NCI-H2227 treated with DMSO at 0.1 percent for 48 hours (cell line): Measurements from ENCODE around the gene LRRN2.
"Not testable (repeated sequence)": the region's sequence is repeated elsewhere in the genome, so short reads cannot be mapped to it uniquely, and the experiment has no call there.

ENCODE experiments used
- DNase-seq: peaks from one replicate; lab custom pipeline; 2025; lab: John Stamatoyannopoulos, UW

The LRRN2 gene

DNA sequence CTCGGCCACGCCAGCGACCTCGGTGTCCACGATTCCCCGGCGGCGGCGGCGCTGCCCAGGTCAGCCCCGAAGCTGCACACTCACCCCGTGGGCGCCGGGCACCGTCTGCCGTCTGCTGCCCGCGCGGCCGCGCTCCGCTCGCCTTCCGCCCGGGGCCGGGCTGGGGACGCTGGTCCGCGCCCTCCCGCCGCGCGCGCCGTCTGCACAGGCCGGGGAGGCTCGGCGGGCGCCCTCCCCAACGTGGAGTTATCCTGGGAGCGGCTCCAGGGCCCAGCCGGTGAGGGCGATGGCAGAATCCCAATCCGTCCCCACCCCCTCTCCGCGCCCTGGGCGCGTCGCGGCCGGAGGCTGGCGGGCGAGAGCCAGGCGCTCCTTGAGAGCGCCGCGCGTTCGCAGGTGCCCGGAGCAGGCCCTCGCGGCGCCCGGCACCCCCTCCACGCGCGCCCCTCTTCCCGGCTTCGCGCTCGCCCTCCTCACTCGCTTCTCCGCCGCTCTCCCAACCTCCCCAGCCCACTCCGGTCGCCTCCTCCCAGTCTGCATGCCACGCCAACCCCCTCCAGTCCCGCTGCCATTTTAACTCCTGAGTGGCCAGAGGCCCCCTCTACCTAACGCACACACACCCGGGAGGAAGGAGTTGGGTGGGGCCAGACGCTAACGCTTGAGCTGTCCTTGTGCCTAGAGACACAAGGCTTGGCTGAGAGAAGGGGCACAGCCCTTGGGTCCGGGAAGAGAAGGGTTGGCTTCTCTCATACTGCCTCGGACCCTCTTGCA, at the start of gene LRRN2:
TSS of gene LRRN2 (minus strand) at position 503 of the 771 bp plus-strand sequence. CDS start 65,746 bp downstream, outside the sequence.
- DNase-seq = peak; percentile 13

DNA sequence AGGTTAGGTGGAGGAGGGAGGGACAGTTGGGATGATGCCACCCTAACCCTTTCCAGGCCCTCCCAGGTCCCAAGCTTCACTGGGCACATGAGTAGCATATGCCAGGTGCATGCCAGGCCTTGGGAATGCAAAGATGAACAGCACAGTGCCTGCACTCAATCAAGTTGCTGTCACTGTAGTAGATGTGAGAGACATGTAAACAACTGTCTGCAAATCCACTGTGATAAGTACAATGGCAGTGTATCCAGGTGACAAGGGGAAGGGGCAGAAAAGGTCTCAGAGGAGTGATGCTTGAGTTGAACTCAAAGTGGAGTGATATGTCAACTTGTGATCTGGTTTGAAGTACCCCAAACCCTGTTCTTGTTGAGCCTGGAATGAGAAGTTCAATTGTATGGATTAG, 49.5 kb upstream of the LRRN2 start:
- DNase-seq = no peak

DNA sequence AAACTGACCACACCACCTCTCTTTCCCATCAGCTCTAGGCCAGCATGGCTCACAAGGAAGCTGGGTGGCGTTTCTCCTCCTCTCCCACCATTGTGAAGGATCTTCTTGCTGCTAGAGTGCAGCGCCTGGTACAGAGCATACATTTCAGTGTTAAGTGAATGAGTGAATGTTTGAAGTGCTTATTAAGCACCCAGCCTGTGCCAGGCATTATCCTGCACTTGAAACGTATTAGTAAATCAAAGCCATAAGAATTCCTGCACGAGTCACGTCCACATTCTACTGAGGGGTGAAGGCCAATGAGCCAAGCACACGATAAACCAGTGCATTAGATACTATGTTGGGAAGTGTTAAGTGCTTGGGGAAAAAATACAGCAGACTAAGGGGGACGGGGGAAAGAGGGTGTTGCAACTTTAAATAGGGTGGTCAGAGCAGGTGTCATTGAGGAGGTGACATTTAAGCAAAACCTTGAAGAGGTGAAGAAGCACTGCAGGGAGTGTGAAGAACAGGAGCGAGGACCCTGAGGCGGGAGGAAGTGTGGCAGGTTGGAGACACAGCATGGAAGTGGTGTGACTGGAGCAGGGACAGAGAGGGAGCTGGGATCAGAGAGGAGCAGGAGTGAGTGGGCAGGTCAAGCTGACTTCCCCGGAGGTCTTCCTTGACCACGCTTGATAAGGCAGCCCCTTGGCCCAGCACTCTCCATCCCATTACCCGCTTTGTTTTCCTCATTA, 48.5 kb upstream of the LRRN2 start:
- no peak for DNase-seq

DNA sequence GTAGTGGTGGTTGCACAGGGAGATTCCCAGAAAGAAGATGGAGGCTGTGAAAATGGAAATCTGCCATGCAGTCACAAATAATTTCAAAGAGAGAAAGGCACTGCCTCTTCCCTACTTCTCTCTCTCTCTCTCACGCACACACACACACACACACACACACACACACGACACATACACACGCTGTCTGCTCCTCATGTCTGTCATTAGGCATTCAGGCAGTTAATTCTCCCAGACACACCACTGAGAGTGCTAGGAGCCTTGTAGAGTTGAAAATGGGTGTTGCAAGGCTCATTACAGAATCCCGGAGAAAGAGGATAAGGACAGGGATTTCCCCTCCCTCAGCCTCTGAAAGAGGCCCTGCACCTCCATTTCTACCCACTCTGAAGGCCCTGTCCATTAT, 47.8 kb upstream of the LRRN2 start:
- DNase-seq = no peak

DNA sequence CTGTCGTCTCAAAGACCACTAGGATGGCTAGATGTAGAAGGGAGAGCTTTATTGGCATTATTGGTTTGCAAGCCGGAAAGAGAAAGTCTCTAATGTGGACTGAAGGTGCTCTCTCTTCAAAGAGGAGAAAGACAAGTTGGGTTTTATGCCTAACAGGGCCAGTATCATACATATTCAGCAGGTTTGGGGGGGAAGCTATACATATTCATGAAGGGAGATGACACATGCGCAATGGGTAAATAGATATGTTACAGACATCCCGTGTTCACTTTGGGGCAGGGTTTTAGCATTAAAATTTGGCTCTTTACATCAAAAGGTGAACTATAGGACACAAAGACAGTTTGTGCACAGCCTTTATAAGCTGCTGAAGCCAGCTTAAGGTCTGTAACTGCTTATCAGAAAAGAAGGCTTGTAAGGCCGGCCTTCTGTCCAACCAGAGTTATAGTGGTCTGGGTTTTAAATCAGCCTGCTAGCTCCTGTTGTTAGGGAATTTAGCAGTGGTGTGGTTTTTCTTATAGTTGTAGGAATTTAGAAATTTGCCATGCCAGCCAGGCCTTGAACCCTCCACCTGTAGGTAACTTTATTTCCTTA, 46.5 kb upstream of the LRRN2 start:
- DNase-seq = no peak

DNA sequence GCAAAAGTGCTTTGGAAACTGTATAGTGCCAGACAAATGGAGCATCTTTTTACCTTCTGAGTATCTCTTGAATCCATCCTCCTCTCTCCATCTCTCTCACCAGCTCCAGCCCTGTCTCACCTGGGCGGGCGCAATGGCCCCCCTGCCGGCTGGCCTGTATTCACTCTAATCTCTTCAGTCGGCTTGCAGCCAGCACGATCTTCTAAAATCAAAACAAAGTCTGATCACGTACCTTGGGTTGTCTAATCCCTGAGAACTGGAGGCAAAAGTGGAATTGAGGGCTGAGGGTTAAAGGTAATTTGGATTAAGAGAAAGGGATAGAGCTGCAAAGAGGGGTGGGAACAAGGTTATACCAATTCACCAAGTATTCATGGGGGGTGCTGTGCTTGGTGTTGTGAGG, 46.0 kb upstream of the LRRN2 start:
- no peak for DNase-seq

DNA sequence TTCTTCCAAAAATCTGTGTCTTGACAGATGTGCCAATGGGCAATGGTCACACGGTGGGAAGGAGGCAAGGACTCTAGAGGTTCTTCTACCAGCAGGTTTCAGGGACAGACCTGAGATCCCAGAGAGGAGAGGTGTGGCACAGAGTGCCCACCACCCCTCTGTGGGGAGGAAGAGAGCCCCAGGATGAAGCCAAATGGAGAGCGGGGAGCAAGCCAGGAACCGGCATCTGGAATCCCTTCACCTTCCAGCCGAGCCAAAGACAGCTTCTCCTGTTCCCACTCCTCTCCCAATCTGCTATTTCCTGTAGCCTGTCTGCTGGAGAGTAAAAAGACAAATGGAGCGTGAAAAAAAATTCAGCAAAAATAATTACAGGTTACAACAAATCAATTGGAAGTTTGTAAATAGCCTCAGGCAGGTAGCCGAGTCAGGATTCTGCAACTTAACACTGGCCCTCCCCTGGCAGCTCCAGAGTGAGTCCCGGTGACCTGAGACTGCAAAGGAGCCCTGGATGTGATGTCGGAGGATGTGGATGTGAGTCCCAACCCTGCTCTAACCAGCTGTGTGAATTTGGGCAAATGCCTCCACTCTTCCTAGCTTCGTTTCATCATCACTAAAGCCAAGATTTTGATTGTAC, 45.4 kb upstream of the LRRN2 start:
- DNase-seq = peak; percentile 25

DNA sequence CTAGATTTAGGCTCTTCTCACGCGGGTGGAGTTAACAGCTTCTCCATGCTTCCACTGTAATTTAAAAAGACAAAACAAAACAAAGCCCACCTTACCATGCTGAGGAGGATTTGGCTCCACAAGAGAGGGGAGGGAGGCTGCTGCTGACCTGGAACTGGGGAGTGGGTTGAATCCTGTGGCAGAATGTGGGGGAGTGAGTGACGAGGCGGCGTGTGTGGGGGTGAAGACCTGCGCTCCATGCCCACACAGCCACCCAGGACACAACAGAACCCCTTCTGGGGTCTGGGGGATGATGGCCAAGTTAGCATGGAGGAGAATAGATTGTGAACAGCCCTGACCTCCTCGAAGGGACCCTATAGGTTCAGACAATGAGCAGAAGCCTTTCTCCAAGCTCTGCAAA, 44.0 kb upstream of the LRRN2 start:
- DNase-seq = no peak

DNA sequence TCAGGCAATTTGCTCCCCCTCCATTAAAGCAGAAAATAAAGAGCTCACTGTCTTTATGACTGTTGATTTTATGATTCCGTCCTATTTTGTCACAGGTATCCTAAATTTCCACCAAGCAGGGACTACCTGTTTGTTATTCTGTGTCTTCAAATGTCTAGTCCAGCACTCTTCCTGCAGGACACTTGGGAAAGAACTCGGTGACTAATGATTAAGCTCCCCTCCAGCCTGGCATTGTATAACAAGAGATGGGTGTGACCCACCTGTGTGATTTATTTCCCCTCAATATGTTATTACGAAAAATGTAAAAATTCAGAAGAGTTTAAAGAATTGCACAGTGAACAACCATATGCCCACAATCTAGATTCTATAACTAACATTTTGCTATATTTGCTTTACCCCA, 42.9 kb upstream of the LRRN2 start:
- DNase-seq = no peak

DNA sequence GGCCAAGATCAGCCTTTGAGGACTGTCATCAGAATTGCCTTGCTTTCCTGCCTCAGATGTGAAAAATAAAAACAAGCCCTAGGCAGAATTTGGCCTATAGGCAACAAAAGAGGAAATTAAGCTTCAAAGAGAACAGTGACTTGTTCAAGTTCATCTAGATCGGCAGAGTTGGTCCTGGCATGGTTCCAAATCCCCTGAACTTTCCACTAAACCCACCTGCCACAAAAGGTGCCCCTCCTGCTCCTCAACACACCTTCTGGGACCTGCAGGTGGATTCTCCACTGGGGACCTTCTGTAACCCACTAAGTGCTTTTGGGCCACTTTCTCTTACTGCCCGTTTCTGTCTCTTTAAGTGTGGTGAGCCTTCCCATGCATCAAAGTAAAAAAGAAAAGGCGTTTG, 42.5 kb upstream of the LRRN2 start:
- DNase-seq = no peak

DNA sequence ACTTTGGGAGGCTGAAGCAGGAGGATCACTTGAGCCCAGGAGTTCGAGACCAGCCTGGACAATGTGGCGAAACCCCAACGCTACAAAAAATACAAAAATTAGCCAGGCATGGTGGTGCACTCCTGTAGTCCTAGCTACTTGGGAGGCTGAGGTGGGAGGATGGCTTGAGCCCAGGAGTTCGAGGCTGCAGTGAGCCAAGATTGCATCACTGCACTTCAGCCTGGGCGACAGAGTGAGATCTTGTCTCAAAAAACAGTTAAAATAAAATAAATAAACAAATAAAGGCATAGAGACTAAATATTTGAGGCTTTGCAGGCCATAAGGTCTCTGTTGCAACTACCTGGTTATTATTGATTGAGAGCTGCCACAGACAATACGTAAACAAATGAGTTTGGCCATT, 41.9 kb upstream of the LRRN2 start:
- not testable (repeated sequence) for DNase-seq

DNA sequence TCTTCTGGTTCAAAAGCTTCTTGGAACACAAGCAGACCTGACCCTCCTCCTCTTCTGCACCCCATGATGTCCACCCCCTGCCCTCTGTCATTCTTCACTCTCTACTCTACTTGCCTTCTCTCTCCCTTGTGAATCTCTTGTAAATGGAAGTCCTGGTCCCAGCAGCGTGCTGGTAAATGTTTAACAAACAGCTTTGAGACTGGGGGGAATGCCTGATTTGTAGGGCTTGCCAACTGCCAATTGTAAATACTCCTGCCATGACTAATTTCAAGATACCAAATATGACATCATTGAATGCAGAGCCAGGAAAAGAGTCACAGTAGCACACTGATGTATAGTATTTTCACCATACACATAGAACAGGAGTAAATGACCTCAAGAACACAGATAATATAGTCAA, 40.9 kb upstream of the LRRN2 start:
- no peak for DNase-seq

DNA sequence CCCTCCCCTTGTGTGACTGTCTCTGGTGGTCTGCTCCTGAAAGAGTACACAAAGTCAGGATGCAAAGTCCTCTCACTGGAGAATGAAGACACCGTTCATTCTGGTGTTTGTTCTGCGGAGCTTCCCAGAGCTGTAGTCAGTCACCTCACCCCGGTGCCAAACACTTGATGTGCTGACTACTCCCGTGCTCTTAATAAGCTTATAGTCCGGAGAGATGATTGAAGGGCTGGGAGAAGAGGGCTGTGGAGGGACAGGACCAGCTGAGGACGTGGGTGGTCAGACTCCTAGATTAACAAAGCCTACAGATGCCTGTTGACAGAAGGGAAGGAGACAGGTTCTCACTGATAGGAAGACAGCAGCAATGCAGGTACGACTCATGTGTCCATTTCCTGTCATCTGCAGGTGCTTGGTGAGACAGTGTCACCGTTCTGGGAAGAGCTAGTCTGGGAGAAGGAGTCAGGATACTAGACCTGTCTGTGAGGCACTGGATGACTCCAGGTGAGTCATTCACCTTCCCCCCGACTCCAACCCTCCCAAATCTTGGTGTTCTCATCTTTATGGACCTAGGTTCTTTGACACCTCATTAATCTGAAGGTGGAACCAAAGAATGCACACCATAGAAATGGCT, 40.4 kb upstream of the LRRN2 start:
- no peak for DNase-seq

DNA sequence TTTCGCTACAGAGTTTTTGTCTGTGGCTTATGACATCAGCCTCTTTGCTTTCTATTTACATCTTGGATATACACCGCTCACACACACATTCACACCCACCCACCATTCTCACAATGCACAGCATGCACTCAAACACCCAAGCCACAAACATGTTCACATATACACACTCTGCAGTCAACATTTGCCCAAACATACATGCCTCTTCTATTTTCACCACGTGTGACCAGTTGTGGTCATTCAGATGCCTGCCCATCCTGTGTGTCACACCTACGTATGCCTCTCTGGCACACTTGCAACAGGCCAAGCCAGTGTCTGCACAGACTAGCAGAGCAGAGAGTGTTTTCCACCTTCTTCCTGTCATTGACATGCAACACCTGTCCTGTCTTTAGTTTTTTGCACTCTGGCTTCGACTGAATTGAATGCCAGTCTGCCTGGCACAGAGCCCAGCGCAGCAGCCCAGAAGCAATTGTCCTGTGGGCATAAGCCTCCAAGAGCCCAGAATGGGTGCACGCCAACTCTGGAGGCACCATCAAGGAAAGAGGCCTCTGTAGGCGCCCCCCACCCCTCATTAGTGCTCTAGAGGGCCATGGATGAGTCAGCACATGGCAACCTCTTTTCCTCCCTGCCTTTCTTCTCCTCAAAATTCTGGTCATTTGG, 37.7 kb upstream of the LRRN2 start:
- no peak for DNase-seq

DNA sequence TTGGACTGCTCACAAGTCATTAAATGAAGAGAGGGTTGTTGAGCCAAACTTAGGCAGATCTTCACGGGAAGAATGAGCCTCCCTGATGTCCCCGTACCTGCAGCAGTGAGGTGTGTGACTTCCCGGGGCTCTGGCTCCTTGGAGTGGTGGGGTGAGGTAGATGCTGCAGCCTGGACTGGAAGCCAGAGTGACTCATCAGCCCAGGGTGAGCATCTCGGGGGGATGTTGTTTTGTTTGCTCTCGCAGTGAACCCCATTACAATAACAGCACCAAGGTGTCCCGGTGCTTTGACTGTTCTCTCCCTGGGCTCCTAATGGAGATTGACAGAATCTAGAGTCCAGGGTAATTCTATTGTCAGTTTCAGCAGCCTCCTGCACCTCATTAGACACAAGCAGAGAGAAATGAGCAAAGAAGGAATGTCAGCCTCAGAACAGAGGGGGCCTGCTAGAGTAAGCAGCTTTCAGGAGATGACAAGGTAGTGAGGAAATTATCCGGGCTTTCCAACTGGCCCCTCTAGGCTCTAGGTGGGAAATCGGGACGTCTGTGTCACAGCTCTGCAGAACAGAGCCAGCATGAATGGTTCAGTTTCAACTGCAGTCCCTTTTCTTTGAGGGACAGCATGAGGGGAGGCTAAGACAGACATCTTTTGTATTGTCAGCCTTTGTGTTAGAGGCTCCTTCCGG, 36.0 kb upstream of the LRRN2 start:
- DNase-seq = no peak

DNA sequence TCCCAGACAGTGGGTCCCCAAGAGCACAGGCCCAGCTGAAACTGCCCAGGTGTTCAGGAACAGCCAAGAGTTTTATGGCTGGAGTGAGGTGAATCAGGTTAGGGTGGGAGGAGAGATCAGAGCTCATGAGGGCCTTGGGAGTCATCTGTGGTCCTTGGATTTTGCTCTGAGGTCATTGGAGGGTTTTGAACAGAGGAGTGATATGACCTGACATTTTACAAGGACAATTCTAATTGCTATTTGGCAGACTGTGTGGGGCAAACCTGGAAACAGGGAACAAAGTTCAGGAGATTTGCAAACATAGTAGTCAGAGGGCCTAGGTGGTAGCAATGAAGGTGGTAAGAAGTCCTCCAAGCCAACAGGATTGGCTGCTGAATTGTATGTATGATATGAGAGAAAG, 31.1 kb upstream of the LRRN2 start:
- no peak for DNase-seq

DNA sequence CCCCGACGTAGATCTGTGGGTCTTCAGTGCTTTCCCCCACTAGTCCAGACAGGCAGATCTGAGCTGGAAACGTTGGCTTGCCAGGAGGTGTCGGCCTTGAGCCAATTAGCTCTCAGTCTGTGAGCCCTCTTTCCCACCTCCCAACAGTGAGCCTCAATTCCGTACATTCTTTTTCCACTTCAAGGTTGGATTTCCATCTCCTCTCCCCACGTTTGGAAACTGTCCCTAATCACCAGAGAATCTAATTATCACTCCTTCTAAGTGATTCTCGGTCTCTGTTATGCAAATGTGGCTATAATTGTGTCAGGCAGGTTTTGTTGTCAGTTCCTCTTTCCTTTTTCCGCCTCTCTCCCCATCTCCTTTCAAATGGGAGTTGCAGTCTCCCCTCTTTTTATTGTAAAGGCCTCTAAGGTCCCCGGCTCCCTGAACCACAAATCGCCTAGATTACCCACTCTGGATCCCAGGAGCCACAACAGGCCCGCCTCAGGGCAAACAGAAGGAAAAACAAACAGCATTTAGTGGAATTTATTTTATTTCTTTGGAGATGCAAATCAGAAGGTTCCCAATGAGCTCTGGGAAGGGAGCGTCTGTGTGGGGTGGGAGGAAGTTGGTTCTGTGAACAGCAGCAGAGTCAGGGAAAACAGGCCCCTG, 29.4 kb upstream of the LRRN2 start:
- no peak for DNase-seq

DNA sequence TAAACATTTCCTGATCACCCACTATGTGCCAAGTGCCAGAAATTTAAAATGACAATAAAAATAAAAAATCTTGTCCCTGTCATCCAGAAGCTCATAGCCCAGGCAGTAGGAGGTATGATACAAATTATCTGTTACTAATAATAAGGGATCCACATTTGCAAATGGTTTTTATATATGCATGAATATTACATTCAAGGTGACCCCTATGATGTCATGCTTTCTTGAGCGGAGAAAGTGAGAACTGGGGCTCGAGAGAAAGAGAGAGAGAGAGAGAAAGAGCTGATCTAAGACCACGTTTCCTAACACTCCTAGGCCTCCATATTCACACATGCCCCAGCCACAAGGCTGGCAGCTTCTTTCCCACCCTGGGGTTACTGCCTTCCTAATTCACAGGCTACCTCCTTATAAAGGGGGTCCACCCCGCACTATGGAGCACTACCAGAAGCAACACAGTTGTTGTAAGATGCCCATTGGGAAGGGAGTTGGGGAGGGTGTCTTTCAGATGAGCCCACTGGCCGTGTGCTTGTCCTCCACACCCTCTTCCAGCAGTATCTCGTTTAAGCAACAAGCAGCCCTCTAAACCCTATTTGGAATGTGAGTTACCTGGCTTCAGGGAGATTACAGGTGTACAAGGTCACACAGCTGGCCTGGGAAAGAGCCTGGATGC, 28.8 kb upstream of the LRRN2 start:
- no peak for DNase-seq

DNA sequence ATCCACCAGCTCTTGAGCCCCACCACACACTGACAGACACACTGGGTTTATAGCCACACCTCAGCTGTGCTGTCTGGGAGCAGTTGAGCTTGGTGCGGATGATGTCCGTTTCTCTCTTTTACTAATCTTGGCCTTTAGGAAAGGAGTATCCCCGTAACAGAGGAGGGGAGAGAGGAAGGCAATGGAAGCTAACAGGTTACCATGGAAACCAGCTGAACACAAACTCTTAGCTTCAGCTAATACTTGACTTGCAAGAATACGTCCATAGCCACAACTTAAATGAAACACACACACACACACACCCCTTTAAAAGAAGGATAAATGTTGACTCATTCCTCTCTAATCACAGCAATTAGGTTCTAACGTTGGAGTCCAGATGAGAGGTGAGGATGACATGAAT, 28.0 kb upstream of the LRRN2 start:
- peak; percentile 10 for DNase-seq
